A673 (cell line): ENCODE data around the gene MEAF6. TPM values are rescaled to one million over a fixed set of nuclear protein-coding genes. Genes with fewer than 3 reads are reported as not detected.

ENCODE experiments used
- BruUV-seq: library from RNA; stranded (reverse); fragments of 400-500 nt; replicated peaks from 2 replicates; lab custom pipeline; 2021; lab: Mats Ljungman, UMichigan
- CTCF ChIA-PET: fragments of 300-600 bp; sonication (Branson Sonifier 250); formaldehyde crosslinking; loops from one replicate; lab custom pipeline; 2022; ENCODE audit warnings: antibody characterized with exemption; lab: Charles Lee
- POLR2A ChIA-PET: fragments of 300-600 bp; sonication (Branson Sonifier 250); formaldehyde crosslinking; loops from one replicate; lab custom pipeline; 2022; ENCODE audit warnings: antibody characterized with exemption; ENCODE audit not compliant: low non-redundant PET; lab: Charles Lee
- DNase-seq: peaks from one replicate; pipeline ENCODE4 v3.0.0-alpha.2; 2015; ENCODE audit warnings: low spot score
- H3K27ac ChIP-seq: fragments of 200-600 bp; sonication (generic); 2 replicates; pipeline ENCODE4 v1.5.1; 2016; ENCODE audit warnings: mixed run types, low read depth, mild to moderate bottlenecking, mixed read lengths, antibody characterized with exemption, low read length; ENCODE audit not compliant: poor library complexity, severe bottlenecking
- H3K27me3 ChIP-seq: fragments of 200-600 bp; sonication (generic); replicated peaks from 2 replicates; pipeline ENCODE4 v1.6.1; 2017; ENCODE audit warnings: mixed run types, low read depth, mild to moderate bottlenecking, mixed read lengths, antibody characterized with exemption, low read length; ENCODE audit not compliant: insufficient read depth, poor library complexity
- H3K36me3 ChIP-seq: fragments of 200-600 bp; sonication (generic); 2 replicates; pipeline ENCODE4 v1.6.1; 2016; ENCODE audit warnings: mixed run types, mild to moderate bottlenecking, mixed read lengths, antibody characterized with exemption, low read length; ENCODE audit not compliant: insufficient read depth, poor library complexity, severe bottlenecking
- H3K4me1 ChIP-seq: fragments of 200-600 bp; sonication (generic); 2 replicates; pipeline ENCODE4 v1.6.1; 2017; ENCODE audit warnings: mixed run types, mild to moderate bottlenecking, mixed read lengths, antibody characterized with exemption, low read length; ENCODE audit not compliant: insufficient read depth, poor library complexity, severe bottlenecking
- H3K4me3 ChIP-seq: fragments of 200-600 bp; sonication (generic); 2 replicates; pipeline ENCODE4 v1.5.1; 2016; ENCODE audit warnings: low read depth, mixed run types, mild to moderate bottlenecking, mixed read lengths, low read length; ENCODE audit not compliant: poor library complexity, severe bottlenecking
- H3K9me3 ChIP-seq: fragments of 200-600 bp; sonication (generic); 2 replicates; pipeline ENCODE4 v1.6.1; 2016; ENCODE audit warnings: mixed run types, low read depth, mild to moderate bottlenecking, mixed read lengths, antibody characterized with exemption, low read length; ENCODE audit not compliant: poor library complexity, severe bottlenecking
- EZH2 ChIP-seq: fragments of 200-600 bp; sonication (generic); IDR thresholded peaks from 2 replicates; pipeline ENCODE4 v1.6.1; 2017; ENCODE audit warnings: borderline replicate concordance, low read depth, mild to moderate bottlenecking, mixed read lengths, antibody characterized with exemption, low read length; ENCODE audit not compliant: poor library complexity, severe bottlenecking
- intact Hi-C: fragments of 100-400 bp; cut with micrococcal nuclease; formaldehyde crosslinking; loops from one replicate; pipeline ENCODE4 v1.10.0; 2022; ENCODE audit not compliant: unreplicated experiment
- total RNA-seq: library from RNA; stranded (reverse); gene quantifications from 2 replicates; pipeline ENCODE4 v1.2.3, GENCODE V29; 2021
- TF ChIP-seq, protein P1 (sequence below): fragments of 300-800, 200-600 bp; sonication (generic); conservative IDR thresholded peaks from 2 replicates; pipeline ENCODE4 v1.5.1; 2017; ENCODE audit warnings: low read depth, mild to moderate bottlenecking, antibody characterized with exemption, low read length, moderate library complexity, mixed read lengths

The MEAF6 gene
- total RNA-seq, 1 experiment from 2014 or later = 73.8 TPM

DNA sequence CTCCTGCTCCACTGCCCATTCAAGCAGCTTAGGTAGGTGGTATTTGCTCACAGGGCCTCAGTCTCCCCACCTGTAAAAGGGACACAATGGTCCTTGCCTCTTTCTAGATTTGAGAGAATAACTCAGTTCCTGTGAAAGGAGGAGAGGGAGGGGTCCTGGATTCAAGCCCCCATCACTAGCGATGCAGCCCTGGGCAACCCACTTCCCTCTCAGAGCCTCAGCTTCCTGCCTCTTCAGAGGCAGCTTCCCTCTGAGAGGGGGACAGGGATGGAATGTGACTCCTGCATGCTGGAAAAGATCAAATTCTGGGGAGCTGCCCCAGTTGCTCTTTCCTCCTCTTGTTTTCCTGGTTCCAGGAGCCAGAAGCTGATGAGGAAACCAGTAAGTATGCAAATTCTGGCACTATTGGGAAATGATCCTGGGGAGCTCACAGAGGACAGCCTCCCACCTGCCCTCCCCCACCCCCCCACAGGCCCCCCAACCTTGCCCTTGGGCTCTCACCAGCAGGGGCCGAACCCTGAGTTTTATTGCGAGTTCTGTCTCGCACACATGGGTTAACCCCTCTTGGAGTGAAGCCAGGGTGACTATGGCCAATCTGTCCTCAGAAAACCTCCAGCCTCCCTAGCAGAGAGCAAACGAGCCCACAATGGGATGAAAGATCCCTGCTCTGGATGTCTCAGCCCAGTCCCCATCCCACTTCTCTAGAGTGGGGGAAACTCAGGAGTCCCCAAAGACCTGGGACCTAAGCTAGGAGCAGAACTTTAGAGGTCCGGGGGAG lies 28.5 kb downstream of the MEAF6 start:
- H3K4me1 ChIP-seq = no peaks in the 10 kb centered on the region
- POLR2A ChIA-PET = interaction anchor here (0.5 kb wide), 1 partner anchor 1022 kb away, joined by 4 read pairs; the partner anchor contains the start of gene MRPS15
- no TSS peak for BruUV-seq

DNA sequence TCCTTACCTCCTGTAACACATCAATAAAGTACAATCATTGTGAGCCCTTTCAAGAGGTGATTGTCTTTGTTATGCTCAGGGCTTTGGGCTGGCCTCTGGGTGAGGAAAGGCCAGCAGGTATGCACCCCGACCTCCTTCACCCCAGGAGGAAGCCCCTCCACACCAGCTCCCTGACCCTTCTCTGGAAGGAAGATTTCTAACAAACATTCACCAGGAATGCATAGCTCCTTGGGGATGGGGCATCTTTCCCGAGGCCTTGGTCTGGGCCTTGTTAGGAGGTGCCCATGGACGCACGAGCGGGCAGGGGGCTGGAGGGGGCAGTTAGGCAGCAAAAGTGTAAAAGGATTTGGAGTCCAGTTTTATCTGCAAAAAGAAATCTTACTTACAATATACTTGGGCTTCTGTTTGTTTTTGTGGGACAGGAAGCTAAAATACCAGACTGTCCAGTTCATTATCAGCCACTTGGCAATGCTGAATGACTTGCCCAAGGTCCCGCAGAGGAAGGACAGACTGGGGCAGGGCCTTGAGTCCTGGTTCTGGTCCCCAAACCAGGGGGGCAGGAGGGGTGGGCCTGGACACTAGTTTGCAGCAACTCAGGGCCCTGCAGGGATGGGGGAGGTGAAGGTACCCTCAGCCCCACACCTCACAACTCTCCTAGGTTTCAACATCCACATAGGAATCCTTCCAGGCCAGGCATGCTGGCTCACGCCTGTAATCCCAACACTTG lies 30.1 kb downstream of the MEAF6 start:
- Histone ChIP-seq H3K27me3 (no peaks in the 10 kb centered on the region), H3K4me1 (peaks cover 4% of the 10 kb centered on the region), H3K36me3 (peaks cover 31% of the 10 kb centered on the region), H3K27ac (no peak overlapping the region), H3K9me3 (no peaks in the 10 kb centered on the region), H3K4me3 (no peak overlapping the region)
- ChIA-PET POLR2A (no interaction called here), CTCF (no interaction called here)
- intact Hi-C loops = no loop called here
- TF ChIP-seq, protein P1, sequence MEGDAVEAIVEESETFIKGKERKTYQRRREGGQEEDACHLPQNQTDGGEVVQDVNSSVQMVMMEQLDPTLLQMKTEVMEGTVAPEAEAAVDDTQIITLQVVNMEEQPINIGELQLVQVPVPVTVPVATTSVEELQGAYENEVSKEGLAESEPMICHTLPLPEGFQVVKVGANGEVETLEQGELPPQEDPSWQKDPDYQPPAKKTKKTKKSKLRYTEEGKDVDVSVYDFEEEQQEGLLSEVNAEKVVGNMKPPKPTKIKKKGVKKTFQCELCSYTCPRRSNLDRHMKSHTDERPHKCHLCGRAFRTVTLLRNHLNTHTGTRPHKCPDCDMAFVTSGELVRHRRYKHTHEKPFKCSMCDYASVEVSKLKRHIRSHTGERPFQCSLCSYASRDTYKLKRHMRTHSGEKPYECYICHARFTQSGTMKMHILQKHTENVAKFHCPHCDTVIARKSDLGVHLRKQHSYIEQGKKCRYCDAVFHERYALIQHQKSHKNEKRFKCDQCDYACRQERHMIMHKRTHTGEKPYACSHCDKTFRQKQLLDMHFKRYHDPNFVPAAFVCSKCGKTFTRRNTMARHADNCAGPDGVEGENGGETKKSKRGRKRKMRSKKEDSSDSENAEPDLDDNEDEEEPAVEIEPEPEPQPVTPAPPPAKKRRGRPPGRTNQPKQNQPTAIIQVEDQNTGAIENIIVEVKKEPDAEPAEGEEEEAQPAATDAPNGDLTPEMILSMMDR = no peak
- TF ChIP-seq EZH2 = no peak
- no TSS peak for BruUV-seq
- no peak for DNase-seq

More for the DNA sequence above, 28.5 kb downstream of the MEAF6 start:
- Histone ChIP-seq H3K27ac (no peak overlapping the region), H3K27me3 (no peaks in the 10 kb centered on the region), H3K9me3 (no peaks in the 10 kb centered on the region), H3K4me3 (no peak overlapping the region), H3K36me3 (peaks cover 18% of the 10 kb centered on the region)
- TF ChIP-seq, protein P1 = no peak
- TF ChIP-seq EZH2 = no peak
- intact Hi-C loops = no loop called here
- no peak for DNase-seq
- CTCF ChIA-PET = interaction anchor here (1.6 kb wide), 1 partner anchor 36 kb away, joined by 4 read pairs; no protein-coding TSS in a partner anchor

DNA sequence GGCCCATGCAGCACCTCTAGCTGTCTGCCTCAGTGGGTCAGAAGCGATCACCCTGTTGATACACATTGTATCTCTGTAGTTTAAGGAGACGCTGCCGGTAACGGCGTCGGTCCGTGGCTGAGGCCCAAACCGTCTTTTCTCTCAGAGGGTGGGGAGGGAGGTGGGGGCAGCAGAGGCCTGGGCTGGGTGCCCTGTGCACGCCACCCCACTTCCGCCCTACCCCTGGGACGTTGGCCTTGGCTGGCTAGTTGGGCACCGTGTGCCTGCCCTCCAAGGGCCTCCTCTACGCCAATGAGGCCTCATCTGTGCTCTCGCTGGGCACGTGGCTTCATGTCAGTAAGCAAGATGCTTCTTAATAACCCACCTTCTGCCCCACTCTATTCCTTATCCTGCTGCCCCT lies 30.8 kb downstream of the MEAF6 start:
- peaks cover 28% of the 10 kb centered on the region for H3K36me3 ChIP-seq
- BruUV-seq = no TSS peak
- H3K9me3 ChIP-seq = no peaks in the 10 kb centered on the region
- H3K4me1 ChIP-seq = peaks cover 10% of the 10 kb centered on the region
- no peak overlapping the region for H3K4me3 ChIP-seq
- ChIA-PET CTCF (no interaction called here), POLR2A (no interaction called here)
- no peaks in the 10 kb centered on the region for H3K27me3 ChIP-seq
- no peak for DNase-seq
- H3K27ac ChIP-seq = no peak overlapping the region
- intact Hi-C loops = no loop called here
- TF ChIP-seq EZH2 = no peak
- TF ChIP-seq, protein P1 = no peak
